Liver (tissue), 9 donors: ENCODE results near the gene PLXDC1. TPM values are rescaled to one million over a fixed set of nuclear protein-coding genes. Genes with fewer than 3 reads are reported as not detected.

Experiments used
- DNase-seq: peaks from one replicate; pipeline ENCODE4 v3.0.0-alpha.2; 2017; ENCODE audit warnings: low spot score
- H3K27ac ChIP-seq, 2 donors: one replicate each; pipeline ENCODE4 v1.7.0; 2013; ENCODE audit warnings: inconsistent platforms in 2 of 2, low read length in 2 of 2, control low read depth in 1 of 2, low read depth in 1 of 2, mild to moderate bottlenecking in 1 of 2
- H3K27me3 ChIP-seq, 4 donors: one replicate each; pipeline versions ENCODE4 v1.6.1 to v1.7.0; 2013; ENCODE audit warnings: low read length in 3 of 4, inconsistent platforms in 1 of 4, mild to moderate bottlenecking in 1 of 4, moderate library complexity in 1 of 4; ENCODE audit not compliant: control insufficient read depth in 4 of 4, insufficient read depth in 4 of 4
- H3K36me3 ChIP-seq, 4 donors: one replicate each; pipeline versions ENCODE4 v1.6.1 to v1.7.0; 2013; ENCODE audit warnings: low read length in 3 of 4, mild to moderate bottlenecking in 3 of 4, low read depth in 1 of 4, moderate library complexity in 1 of 4; ENCODE audit not compliant: control insufficient read depth in 4 of 4, insufficient read depth in 3 of 4
- H3K4me1 ChIP-seq, 4 donors: one replicate each; pipeline versions ENCODE4 v1.6.1 to v1.7.0; 2013; ENCODE audit warnings: low read length in 3 of 4, mild to moderate bottlenecking in 3 of 4, moderate library complexity in 1 of 4; ENCODE audit not compliant: control insufficient read depth in 4 of 4, insufficient read depth in 4 of 4
- H3K4me3 ChIP-seq, 3 donors: one replicate each; pipeline versions ENCODE4 v1.6.1 to v1.7.0; 2013; ENCODE audit warnings: low read length in 3 of 3, control low read depth in 1 of 3, low read depth in 1 of 3, mild to moderate bottlenecking in 1 of 3
- H3K9ac ChIP-seq, 2 donors: one replicate each; pipeline ENCODE4 v1.7.0; 2013; ENCODE audit warnings: low read length in 2 of 2, mild to moderate bottlenecking in 2 of 2, moderate library complexity in 2 of 2, control low read depth in 1 of 2, low read depth in 1 of 2
- H3K9me3 ChIP-seq, 4 donors: one replicate each; pipeline versions ENCODE4 v1.6.1 to v1.7.0; 2013; ENCODE audit warnings: low read length in 3 of 4; ENCODE audit not compliant: control insufficient read depth in 4 of 4
- ATF3 ChIP-seq: IDR thresholded peaks from 2 replicates; pipeline ENCODE4 v1.6.1; 2016; ENCODE audit warnings: antibody characterized with exemption
- CTCF ChIP-seq: fragments of 150-350 bp; IDR thresholded peaks from 2 replicates; pipeline ENCODE4 v1.5.1; 2017; ENCODE audit warnings: improper control_type of control experiment, low read depth, low read length; ENCODE audit not compliant: missing input control
- EGR1 ChIP-seq, 2 donors: IDR thresholded peaks; 2 replicates each; pipeline ENCODE4 v1.6.1; 2016 to 2018; ENCODE audit warnings: antibody characterized with exemption in 2 of 2, low read depth in 2 of 2
- FOXA1 ChIP-seq: IDR thresholded peaks from 2 replicates; pipeline ENCODE4 v1.6.1; 2016; ENCODE audit warnings: antibody characterized with exemption
- FOXA2 ChIP-seq: IDR thresholded peaks from 2 replicates; pipeline ENCODE4 v1.6.1; 2016; ENCODE audit warnings: antibody characterized with exemption
- GABPA ChIP-seq, 2 donors: IDR thresholded peaks in 1 of 2; conservative IDR thresholded peaks in 1 of 2; 2 replicates each; pipeline ENCODE4 v1.6.1; 2016; ENCODE audit warnings: antibody characterized with exemption in 2 of 2, mild to moderate bottlenecking in 1 of 2, moderate library complexity in 1 of 2
- HNF4A ChIP-seq, 2 donors: conservative IDR thresholded peaks; 2 replicates each; pipeline ENCODE4 v1.6.1; 2016; ENCODE audit warnings: antibody characterized with exemption in 2 of 2, mild to moderate bottlenecking in 2 of 2
- HNF4G ChIP-seq: IDR thresholded peaks from 2 replicates; pipeline ENCODE4 v1.6.1; 2016; ENCODE audit warnings: antibody characterized with exemption
- JUND ChIP-seq, 2 donors: IDR thresholded peaks; 2 replicates each; pipeline ENCODE4 v1.6.1; 2016; ENCODE audit warnings: antibody characterized with exemption in 2 of 2
- MAX ChIP-seq: IDR thresholded peaks from 2 replicates; pipeline ENCODE4 v1.6.1; 2016; ENCODE audit warnings: antibody characterized with exemption
- NR2F2 ChIP-seq: IDR thresholded peaks from 2 replicates; pipeline ENCODE4 v1.6.1; 2016; ENCODE audit warnings: antibody characterized with exemption
- RAD21 ChIP-seq, 2 donors: IDR thresholded peaks; 2 replicates each; pipeline ENCODE4 v1.6.1; 2016; ENCODE audit warnings: antibody characterized with exemption in 2 of 2, mild to moderate bottlenecking in 2 of 2
- REST ChIP-seq: IDR thresholded peaks from 2 replicates; pipeline ENCODE4 v1.6.1; 2016; ENCODE audit warnings: antibody characterized with exemption, mild to moderate bottlenecking
- RXRA ChIP-seq, 2 donors: IDR thresholded peaks; 2 replicates each; pipeline ENCODE4 v1.6.1; 2017 to 2018; ENCODE audit warnings: antibody characterized with exemption in 2 of 2, mild to moderate bottlenecking in 1 of 2
- SP1 ChIP-seq: IDR thresholded peaks from 2 replicates; pipeline ENCODE4 v1.6.1; 2018; ENCODE audit warnings: antibody characterized with exemption, mild to moderate bottlenecking
- TAF1 ChIP-seq: conservative IDR thresholded peaks from 2 replicates; pipeline ENCODE4 v1.6.1; 2016; ENCODE audit warnings: antibody characterized with exemption, mild to moderate bottlenecking
- YY1 ChIP-seq: IDR thresholded peaks from 2 replicates; pipeline ENCODE4 v1.6.1; 2016; ENCODE audit warnings: antibody characterized with exemption, mild to moderate bottlenecking
- ZBTB33 ChIP-seq: IDR thresholded peaks from 2 replicates; pipeline ENCODE4 v1.6.1; 2016; ENCODE audit warnings: antibody characterized with exemption
- WGBS: extraction: QIAGEN DNeasy Blood & Tissue Kit; methylation state at CpG from one replicate; pipeline ENCODE4 v1.1.7; 2013; 5-methylcytosine and 5-hydroxymethylcytosine counted together
- polyA plus RNA-seq, 2 donors: library from polyadenylated mRNA; stranded (reverse) in 1 of 2; unstranded in 1 of 2; fragments of 200-250 nt in 1 of 2; fragments of >200 nt in 1 of 2; fragmentation: Nextera tagmentation in 1 of 2; extraction: Ambion mirVana in 1 of 2; gene quantifications; one replicate each; pipeline versions ENCODE4 v1.2.1 to v1.2.3, GENCODE V29; 2013 to 2015
- total RNA-seq, 2 donors: library from RNA; depleted of rRNA; stranded (reverse); fragments of >200 nt; gene quantifications; one replicate each; pipeline ENCODE4 v1.2.3, GENCODE V29; 2014
- donor health status: healthy.
- donor health status: healthy.
- donor health status: healthy.
- donor health status: healthy.
- donor health status: healthy.

The PLXDC1 gene
- total and polyA plus RNA-seq, 4 donors = 0.14 to 0.84 (median 0.30) TPM

GRCh38 chr17:39115135-39115534, 36.3 kb downstream of the PLXDC1 start:
- TF ChIP-seq ATF3 (no peak), TAF1 (no peak), RXRA (IDR thresholded peaks at IDR 0.05) (no peak), FOXA2 (no peak), JUND (IDR thresholded peaks at IDR 0.05) (no peak), MAX (no peak), CTCF (no peak), ZBTB33 (no peak), EGR1 (IDR thresholded peaks at IDR 0.05; ENCODE audit: low read depth in 2 of 2) (no peak), HNF4G (no peak), HNF4A (conservative IDR thresholded peaks at IDR 0.05) (no peak), RAD21 (IDR thresholded peaks at IDR 0.05) (no peak), REST (no peak), YY1 (no peak), NR2F2 (no peak), FOXA1 (no peak), SP1 (no peak), GABPA (IDR thresholded peaks at IDR 0.05 in 1 of 2, conservative IDR thresholded peaks at IDR 0.05 in 1 of 2) (no peak)
- Histone ChIP-seq H3K4me1 (peaks cover 1 to 10% (median 9%) of the 10 kb centered on the region in 4 donors), H3K9me3 (no peaks in the 10 kb centered on the region), H3K27me3 (no peaks in the 10 kb centered on the region), H3K27ac (no peak overlapping the region), H3K4me3 (no peak overlapping the region), H3K36me3 (no peaks in the 10 kb centered on the region), H3K9ac (no peak overlapping the region)
- 73% methylated on average over 5 of the region's 5 CpGs for WGBS
- no peak for DNase-seq
